ENCODE results near the gene CFAP97D1.

CFAP97D1 gene

GRCh38 chr17:43831633-43832032 is 51.4 kb downstream of the CFAP97D1 start:
- H3K9me3 ChIP-seq (replicated peaks in 1 of 2; ENCODE audit: control insufficient read depth in 2 of 2, insufficient read depth in 1 of 2, low read depth in 1 of 2, low read length in 2 of 2), result peaks cover 7 to 8% of the 10 kb centered on the region in 2 donors
- H3K4me2 ChIP-seq (ENCODE audit: insufficient read depth, low read length, poor library complexity, severe bottlenecking), result no peak overlapping the region
- no peak overlapping the region for H3K18ac ChIP-seq (ENCODE audit: low read length)
- H2AK5ac ChIP-seq (ENCODE audit: low read depth, low read length), result no peak overlapping the region
- WGBS, 2 donors (ENCODE audit: extremely low coverage in 2 of 2, insufficient read length in 2 of 2, insufficient replicate concordance in 1 of 2), result no CpG with 5 or more reads among the region's 8 CpGs
- no peak overlapping the region for H3K9ac ChIP-seq (ENCODE audit: low read depth, low read length, poor library complexity)
- no peak overlapping the region for H3K4ac ChIP-seq (ENCODE audit: low read length)
- no peak overlapping the region for H3K4me3 ChIP-seq (ENCODE audit: low read length in 2 of 2)
- no peak overlapping the region for H3K27ac ChIP-seq (replicated peaks; ENCODE audit: low read length)
- H2AFZ ChIP-seq (ENCODE audit: low read length), result no peak overlapping the region
- peaks cover 5 to 19% (median 6%) of the 10 kb centered on the region in 3 experiments for H3K27me3 ChIP-seq (ENCODE audit: control insufficient read depth in 3 of 3, insufficient read depth in 3 of 3, low read depth in 1 of 3, low read length in 3 of 3)
- DNase-seq (ENCODE audit: low spot score), result no peak
- H2BK120ac ChIP-seq (ENCODE audit: low read depth, low read length), result no peak overlapping the region
- H2BK12ac ChIP-seq (ENCODE audit: low read length), result no peak overlapping the region
- no peak overlapping the region for H2BK15ac ChIP-seq (ENCODE audit: low read length)
- peaks cover 2% of the 10 kb centered on the region for H3K79me1 ChIP-seq (ENCODE audit: low read depth, low read length)
- no peak overlapping the region for H2BK5ac ChIP-seq (ENCODE audit: low read length)
- H4K91ac ChIP-seq (ENCODE audit: low read depth, low read length, poor library complexity), result no peak overlapping the region
- H3K23ac ChIP-seq (ENCODE audit: low read depth, low read length, poor library complexity), result no peak overlapping the region
- H4K8ac ChIP-seq (ENCODE audit: low read depth, low read length), result no peak overlapping the region
- H3K36me3 ChIP-seq (replicated peaks in 1 of 2; ENCODE audit: control insufficient read depth in 2 of 2, insufficient read depth in 2 of 2, low read length in 2 of 2), result peaks cover 0 to 7% of the 10 kb centered on the region in 2 donors
- no peak overlapping the region for H3K14ac ChIP-seq (ENCODE audit: low read length)
- peaks cover 4 to 5% of the 10 kb centered on the region in 2 donors for H3K4me1 ChIP-seq (ENCODE audit: control insufficient read depth in 2 of 2, insufficient read depth in 1 of 2, low read depth in 1 of 2, low read length in 2 of 2)

- H3K4ac ChIP-seq (ENCODE audit: low read length), result no peak overlapping the region
- H3K9ac ChIP-seq (ENCODE audit: low read depth, low read length, poor library complexity), result peak overlapping the region; percentile 96
- H2BK5ac ChIP-seq (ENCODE audit: low read length), result no peak overlapping the region
- peak overlapping the region; percentile 98 for H3K18ac ChIP-seq (ENCODE audit: low read length)
- H3K4me3 ChIP-seq (ENCODE audit: low read length in 2 of 2), result peak overlapping the region; percentile 63 to 91
- peaks cover 2% of the 10 kb centered on the region for H3K79me1 ChIP-seq (ENCODE audit: low read depth, low read length)
- H4K91ac ChIP-seq (ENCODE audit: low read depth, low read length, poor library complexity), result no peak overlapping the region
- H3K27ac ChIP-seq (replicated peaks; ENCODE audit: low read length), result no peak overlapping the region
- no CpG with 5 or more reads among the region's 51 CpGs for WGBS, 2 donors (ENCODE audit: extremely low coverage in 2 of 2, insufficient read length in 2 of 2, insufficient replicate concordance in 1 of 2)
- DNase-seq (ENCODE audit: low spot score), result no peak
- H3K14ac ChIP-seq (ENCODE audit: low read length), result peak overlapping the region; percentile 63
- H3K36me3 ChIP-seq (replicated peaks in 1 of 2; ENCODE audit: control insufficient read depth in 2 of 2, insufficient read depth in 2 of 2, low read length in 2 of 2), result peaks cover 0 to 7% of the 10 kb centered on the region in 2 donors
- no peak overlapping the region for H4K8ac ChIP-seq (ENCODE audit: low read depth, low read length)
- peak overlapping the region; percentile 79 for H3K4me2 ChIP-seq (ENCODE audit: insufficient read depth, low read length, poor library complexity, severe bottlenecking)
- peak overlapping the region; percentile 99 for H2AFZ ChIP-seq (ENCODE audit: low read length)
- peak overlapping the region; percentile 9 for H3K23ac ChIP-seq (ENCODE audit: low read depth, low read length, poor library complexity)
- H2BK12ac ChIP-seq (ENCODE audit: low read length), result no peak overlapping the region
- peak overlapping the region; percentile 4 for H2AK5ac ChIP-seq (ENCODE audit: low read depth, low read length)
- H3K4me1 ChIP-seq (ENCODE audit: control insufficient read depth in 2 of 2, insufficient read depth in 1 of 2, low read depth in 1 of 2, low read length in 2 of 2), result peaks cover 4 to 5% of the 10 kb centered on the region in 2 donors
- H3K27me3 ChIP-seq (ENCODE audit: control insufficient read depth in 3 of 3, insufficient read depth in 3 of 3, low read depth in 1 of 3, low read length in 3 of 3), result peaks cover 5 to 19% (median 6%) of the 10 kb centered on the region in 3 experiments
- peaks cover 7 to 8% of the 10 kb centered on the region in 2 donors for H3K9me3 ChIP-seq (replicated peaks in 1 of 2; ENCODE audit: control insufficient read depth in 2 of 2, insufficient read depth in 1 of 2, low read depth in 1 of 2, low read length in 2 of 2)
- peak overlapping the region; percentile 49 for H2BK120ac ChIP-seq (ENCODE audit: low read depth, low read length)
- peak overlapping the region; percentile 87 for H2BK15ac ChIP-seq (ENCODE audit: low read length)
Measured at GRCh38 chr17:43832168-43832975, 52.1 kb downstream of the CFAP97D1 start.

- Histone ChIP-seq H3K23ac (ENCODE audit: low read depth, low read length, poor library complexity) (peak within 1 kb of the TSS; percentile 77), H4K91ac (ENCODE audit: low read depth, low read length, poor library complexity) (no peak within 1 kb of the TSS), H2AFZ (ENCODE audit: low read length) (peak within 1 kb of the TSS; percentile 99), H3K79me1 (ENCODE audit: low read depth, low read length) (peaks cover 2% of the 10 kb centered on the region), H3K9ac (ENCODE audit: low read depth, low read length, poor library complexity) (peak within 1 kb of the TSS; percentile 96), H3K4ac (ENCODE audit: low read length) (no peak within 1 kb of the TSS), H3K27ac (replicated peaks; ENCODE audit: low read length) (no peak within 1 kb of the TSS), H3K27me3 (ENCODE audit: control insufficient read depth in 3 of 3, insufficient read depth in 3 of 3, low read depth in 1 of 3, low read length in 3 of 3) (peaks cover 5 to 19% (median 6%) of the 10 kb centered on the region in 3 experiments), H3K9me3 (replicated peaks in 1 of 2; ENCODE audit: control insufficient read depth in 2 of 2, insufficient read depth in 1 of 2, low read depth in 1 of 2, low read length in 2 of 2) (peaks cover 7 to 8% of the 10 kb centered on the region in 2 donors), H2BK15ac (ENCODE audit: low read length) (peak within 1 kb of the TSS; percentile 87), H2BK12ac (ENCODE audit: low read length) (peak within 1 kb of the TSS; percentile 82), H2AK5ac (ENCODE audit: low read depth, low read length) (peak within 1 kb of the TSS; percentile 4), H3K4me3 (ENCODE audit: low read length in 2 of 2) (peak within 1 kb of the TSS; percentile 63 to 91), H3K4me2 (ENCODE audit: insufficient read depth, low read length, poor library complexity, severe bottlenecking) (peak within 1 kb of the TSS; percentile 94), H3K4me1 (ENCODE audit: control insufficient read depth in 2 of 2, insufficient read depth in 1 of 2, low read depth in 1 of 2, low read length in 2 of 2) (peaks cover 4 to 5% of the 10 kb centered on the region in 2 donors), H3K14ac (ENCODE audit: low read length) (peak within 1 kb of the TSS; percentile 75), H2BK5ac (ENCODE audit: low read length) (peak within 1 kb of the TSS; percentile 43), H3K36me3 (replicated peaks in 1 of 2; ENCODE audit: control insufficient read depth in 2 of 2, insufficient read depth in 2 of 2, low read length in 2 of 2) (peaks cover 0 to 5% of the 10 kb centered on the region in 2 donors), H4K8ac (ENCODE audit: low read depth, low read length) (no peak within 1 kb of the TSS), H2BK120ac (ENCODE audit: low read depth, low read length) (peak within 1 kb of the TSS; percentile 49), H3K18ac (ENCODE audit: low read length) (peak within 1 kb of the TSS; percentile 98)
- DNase-seq (ENCODE audit: low spot score), result peak; percentile 63
- WGBS, 2 donors (ENCODE audit: extremely low coverage in 2 of 2, insufficient read length in 2 of 2, insufficient replicate concordance in 1 of 2), result no CpG with 5 or more reads among the region's 87 CpGs
Measured at GRCh38 chr17:43832976-43833829, 53.0 kb downstream of the CFAP97D1 start, which contains the start of gene MPP3. Gene MPP3, minus strand, starts transcription at chr17:43833146. Its CDS starts 1,240 bp downstream, at chr17:43831906.
